GM12878 (cell line): ENCODE results near the gene EIF5. TPM values are rescaled to one million over a fixed set of nuclear protein-coding genes. Genes with fewer than 3 reads are reported as not detected.

ENCODE experiments used
- ATAC-seq: fragments of 200-7000 bp; cut with Tn5 transposase; 3 replicates; pipeline ENCODE4 v1.9.1; 2020; ENCODE audit warnings: mild to moderate bottlenecking, moderate library complexity
- BruUV-seq: library from RNA; stranded (reverse); fragments of 400-500 nt; replicated peaks from 2 replicates; lab custom pipeline; 2021; lab: Mats Ljungman, UMichigan
- CTCF ChIA-PET: fragments of 300-600 bp; sonication (Branson Sonifier 250); formaldehyde crosslinking; extraction: SDS; loops from one replicate; lab custom pipeline; 2021; ENCODE audit warnings: inconsistent platforms; lab: Yijun Ruan, JAX
- POLR2A ChIA-PET: fragments of 350-600 bp; formaldehyde crosslinking; extraction: SDS; loops from one replicate; lab custom pipeline; 2021; ENCODE audit warnings: inconsistent platforms; lab: Charles Lee
- RAD21 ChIA-PET: fragments of 300-600 bp; sonication (Branson Sonifier 250); formaldehyde crosslinking; loops from one replicate; lab custom pipeline; 2023; ENCODE audit warnings: antibody characterized with exemption; ENCODE audit not compliant: unreplicated experiment; lab: Charles Lee
- SMC1A ChIA-PET: fragments of 300-600 bp; sonication (Branson Sonifier 250); formaldehyde crosslinking; loops from one replicate; lab custom pipeline; 2023; ENCODE audit not compliant: unreplicated experiment, uncharacterized antibody; lab: Charles Lee
- DNase-seq: peaks from one replicate; pipeline ENCODE4 v3.0.0-alpha.2; 2011; ENCODE audit warnings: low read depth, low spot score
- FAIRE-seq: peaks from 3 replicates; lab custom pipeline; 2011; peaks lifted over from hg19 to GRCh38; lab: Jason Lieb, UNC
- H2AFZ ChIP-seq: 2 replicates; pipeline ENCODE4 v1.6.0; 2011; ENCODE audit warnings: low read depth, low read length, control low read depth; ENCODE audit not compliant: control insufficient read depth
- H3K27ac ChIP-seq: 2 replicates; pipeline ENCODE4 v1.5.1; 2011; ENCODE audit warnings: control low read depth; ENCODE audit not compliant: control insufficient read depth, insufficient read depth
- H3K27me3 ChIP-seq, 2 experiments: replicated peaks in 1 of 2; 2 replicates each; pipeline versions ENCODE4 v1.6.0 to v1.6.1; 2011; ENCODE audit warnings: low read length in 1 of 2; ENCODE audit not compliant: control insufficient read depth in 2 of 2, insufficient read depth in 2 of 2
- H3K36me3 ChIP-seq, 2 experiments: 2 replicates each; pipeline ENCODE4 v1.5.1; 2011; ENCODE audit warnings: low read length in 1 of 2; ENCODE audit not compliant: control insufficient read depth in 2 of 2, insufficient read depth in 2 of 2
- H3K4me1 ChIP-seq: 2 replicates; pipeline ENCODE4 v1.6.1; 2011; ENCODE audit warnings: mild to moderate bottlenecking, low read length, moderate library complexity, mixed read lengths; ENCODE audit not compliant: control insufficient read depth, insufficient read depth
- H3K4me2 ChIP-seq: 2 replicates; pipeline ENCODE4 v1.6.0; 2011; ENCODE audit warnings: control low read depth; ENCODE audit not compliant: control insufficient read depth, insufficient read depth
- H3K4me3 ChIP-seq: fragments of 200-600 bp; sonication (generic); 2 replicates; pipeline ENCODE4 v1.5.1; 2016
- H3K79me2 ChIP-seq: 2 replicates; pipeline ENCODE4 v1.6.0; 2011; ENCODE audit warnings: low read length; ENCODE audit not compliant: control insufficient read depth, insufficient read depth
- H3K9ac ChIP-seq: 2 replicates; pipeline ENCODE4 v1.8.0; 2011; ENCODE audit warnings: low read length, control low read depth, mixed read lengths; ENCODE audit not compliant: control insufficient read depth, insufficient read depth
- H3K9me3 ChIP-seq: replicated peaks from 3 replicates; pipeline ENCODE4 v1.5.1; 2011; ENCODE audit warnings: mild to moderate bottlenecking, low read length; ENCODE audit not compliant: control insufficient read depth, insufficient read depth
- H4K20me1 ChIP-seq: 2 replicates; pipeline ENCODE4 v1.6.0; 2011; ENCODE audit not compliant: control insufficient read depth, insufficient read depth
- BMI1 ChIP-seq: fragments of 450-650 bp; IDR thresholded peaks from 2 replicates; pipeline ENCODE4 v1.6.1; 2016; ENCODE audit warnings: mild to moderate bottlenecking, moderate library complexity, borderline replicate concordance
- FOXM1 ChIP-seq: IDR thresholded peaks from 2 replicates; pipeline ENCODE4 v1.6.1; 2012; ENCODE audit warnings: low read depth, mild to moderate bottlenecking, inconsistent platforms, low read length, moderate library complexity
- IRF4 ChIP-seq: IDR thresholded peaks from 2 replicates; pipeline ENCODE4 v1.6.1; 2011; ENCODE audit warnings: low read depth, low read length
- KLF5 ChIP-seq: fragments of 450-650 bp; IDR thresholded peaks from 2 replicates; pipeline ENCODE4 v1.6.1; 2014; ENCODE audit warnings: mild to moderate bottlenecking; ENCODE audit not compliant: partially characterized antibody
- TCF12 ChIP-seq: IDR thresholded peaks from 2 replicates; pipeline ENCODE4 v1.6.1; 2011; ENCODE audit warnings: low read depth, mild to moderate bottlenecking, low read length
- ZSCAN29 ChIP-seq: fragments of 450-650 bp; IDR thresholded peaks from 2 replicates; pipeline ENCODE4 v1.6.1; 2017; ENCODE audit warnings: mild to moderate bottlenecking, moderate library complexity
- WGBS: methylation state at CpG from one replicate; pipeline ENCODE4 v1.1.6; 2016; ENCODE audit warnings: low lambda C conversion rate; ENCODE audit not compliant: insufficient replicate concordance, insufficient coverage; ENCODE audit errors: missing lambda C conversion rate; 5-methylcytosine and 5-hydroxymethylcytosine counted together
- in situ Hi-C: fragments of 300-500 bp; cut with MboI; formaldehyde crosslinking; loops from 9 replicates; pipeline ENCODE4 v1.14.3; 2018; ENCODE audit warnings: mixed read lengths
- intact Hi-C: fragments of 100-400 bp; cut with micrococcal nuclease; formaldehyde crosslinking; loops from one replicate; pipeline ENCODE4 v1.14.2; 2022; ENCODE audit not compliant: unreplicated experiment
- polyA plus RNA-seq, 11 experiments: library from polyadenylated mRNA; depleted of rRNA in 4 of 11; unstranded in 6 of 11; stranded (reverse) in 5 of 11; fragments of >200 nt; fragmentation: Nextera tagmentation in 4 of 11; fragmentation: Illumina TruSeq in 1 of 11; extraction: Ambion mirVana in 4 of 11; extraction: Trizol in 1 of 11; gene quantifications; 1 replicate in 1 of 11; 2 replicates in 10 of 11; pipeline versions ENCODE4 v1.2.1 to v1.2.3, GENCODE V29; 2011 to 2016; ENCODE audit warnings: inconsistent platforms in 2 of 11, missing spikeins in 2 of 11, low read depth in 1 of 11
- total RNA-seq, 4 experiments: library from RNA; depleted of rRNA in 3 of 4; stranded (reverse); fragments of >200 nt in 3 of 4; fragmentation: Illumina TruSeq in 1 of 4; extraction: Trizol in 1 of 4; gene quantifications; 2 replicates each; pipeline versions ENCODE4 v1.2.1 to v1.2.3, GENCODE V29; 2013 to 2021
- TF ChIP-seq, protein P1 (sequence below): IDR thresholded peaks from 2 replicates; pipeline ENCODE4 v1.6.1; 2012; ENCODE audit warnings: low read length, inconsistent platforms

Gene EIF5
- total and polyA plus RNA-seq, 10 of the 15 experiments (the other 5 are each of a cell fraction or from before 2014, with no cell fraction given) = 51.2 to 360 (median 115) TPM

- Histone ChIP-seq H3K4me2 (no peak overlapping the region), H3K9me3 (no peaks in the 10 kb centered on the region), H3K4me3 (no peak overlapping the region), H3K4me1 (no peaks in the 10 kb centered on the region; the same call in 1 of the 2 replicates)
- CTCF ChIA-PET = interaction anchor here (1.0 to 5.6 kb wide), 4 partner anchors 13 to 24 kb away, joined by 3 to 43 read pairs (median 4); no protein-coding TSS in a partner anchor
- SMC1A ChIA-PET = interaction anchor here (0.8 to 1.2 kb wide), 2 partner anchors 10 to 71 kb away, joined by 3 read pairs; no protein-coding TSS in a partner anchor
- in situ Hi-C loops = no loop called here
- 63% methylated on average over 14 of the region's 14 CpGs for WGBS
- no peak for ATAC-seq
- no peak for DNase-seq
- TF ChIP-seq, protein P1, sequence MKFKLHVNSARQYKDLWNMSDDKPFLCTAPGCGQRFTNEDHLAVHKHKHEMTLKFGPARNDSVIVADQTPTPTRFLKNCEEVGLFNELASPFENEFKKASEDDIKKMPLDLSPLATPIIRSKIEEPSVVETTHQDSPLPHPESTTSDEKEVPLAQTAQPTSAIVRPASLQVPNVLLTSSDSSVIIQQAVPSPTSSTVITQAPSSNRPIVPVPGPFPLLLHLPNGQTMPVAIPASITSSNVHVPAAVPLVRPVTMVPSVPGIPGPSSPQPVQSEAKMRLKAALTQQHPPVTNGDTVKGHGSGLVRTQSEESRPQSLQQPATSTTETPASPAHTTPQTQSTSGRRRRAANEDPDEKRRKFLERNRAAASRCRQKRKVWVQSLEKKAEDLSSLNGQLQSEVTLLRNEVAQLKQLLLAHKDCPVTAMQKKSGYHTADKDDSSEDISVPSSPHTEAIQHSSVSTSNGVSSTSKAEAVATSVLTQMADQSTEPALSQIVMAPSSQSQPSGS = no peak
- TF ChIP-seq TCF12 = no peak
- TF ChIP-seq IRF4 = no peak
- no peak for TF ChIP-seq FOXM1
- TF ChIP-seq ZSCAN29 = no peak
- no peak for TF ChIP-seq BMI1
- no peak for TF ChIP-seq KLF5
- TF ChIP-seq, all 136 proteins: peak for 0
- FAIRE-seq = no peak
- Histone ChIP-seq H3K36me3 (no peaks in the 10 kb centered on the region), H2AFZ (no peak overlapping the region), H3K79me2 (no peaks in the 10 kb centered on the region), H3K27ac (no peak overlapping the region), H3K27me3 (no peaks in the 10 kb centered on the region; a peak in 1 of 4 replicates), H4K20me1 (no peaks in the 10 kb centered on the region), H3K9ac (no peak overlapping the region)
- intact Hi-C loops = no loop called here
- POLR2A ChIA-PET = interaction anchor here (0.6 to 1.0 kb wide), 2 partner anchors 36 to 38 kb away, joined by 3 to 6 read pairs; no protein-coding TSS in a partner anchor
- RAD21 ChIA-PET = no interaction called here
- no TSS peak for BruUV-seq
Observed at GRCh38 chr14:103378038-103378854, 44.2 kb downstream of the EIF5 start.
